ENCODE results near the gene PPP1R12C.

- TF ChIP-seq, protein P1, sequence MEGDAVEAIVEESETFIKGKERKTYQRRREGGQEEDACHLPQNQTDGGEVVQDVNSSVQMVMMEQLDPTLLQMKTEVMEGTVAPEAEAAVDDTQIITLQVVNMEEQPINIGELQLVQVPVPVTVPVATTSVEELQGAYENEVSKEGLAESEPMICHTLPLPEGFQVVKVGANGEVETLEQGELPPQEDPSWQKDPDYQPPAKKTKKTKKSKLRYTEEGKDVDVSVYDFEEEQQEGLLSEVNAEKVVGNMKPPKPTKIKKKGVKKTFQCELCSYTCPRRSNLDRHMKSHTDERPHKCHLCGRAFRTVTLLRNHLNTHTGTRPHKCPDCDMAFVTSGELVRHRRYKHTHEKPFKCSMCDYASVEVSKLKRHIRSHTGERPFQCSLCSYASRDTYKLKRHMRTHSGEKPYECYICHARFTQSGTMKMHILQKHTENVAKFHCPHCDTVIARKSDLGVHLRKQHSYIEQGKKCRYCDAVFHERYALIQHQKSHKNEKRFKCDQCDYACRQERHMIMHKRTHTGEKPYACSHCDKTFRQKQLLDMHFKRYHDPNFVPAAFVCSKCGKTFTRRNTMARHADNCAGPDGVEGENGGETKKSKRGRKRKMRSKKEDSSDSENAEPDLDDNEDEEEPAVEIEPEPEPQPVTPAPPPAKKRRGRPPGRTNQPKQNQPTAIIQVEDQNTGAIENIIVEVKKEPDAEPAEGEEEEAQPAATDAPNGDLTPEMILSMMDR (conservative IDR thresholded peaks at IDR 0.05) = peak; percentile 91
- no peak for TF ChIP-seq ZFX (IDR thresholded peaks at IDR 0.05)
Measured at GRCh38 chr19:55165952-55166529, 48.6 kb upstream of the PPP1R12C start.
